Measurements from ENCODE around the gene ERC1. TPM values are rescaled to one million over a fixed set of nuclear protein-coding genes. Genes with fewer than 3 reads are reported as not detected.
"Not testable (repeated sequence)": the region's sequence is repeated elsewhere in the genome, so short reads cannot be mapped to it uniquely, and the experiment has no call there.

Gene ERC1
- total and polyA plus RNA-seq, 5 experiments from 2014 or later = 14.0 to 51.9 (median 22.5) TPM

GRCh38 chr12:1046727-1047126 is 55.7 kb downstream of the ERC1 start:
- no peak overlapping the region for H3K4me3 Mint-ChIP-seq
- ATAC-seq = no peak

GRCh38 chr12:1047898-1048660 is 57.1 kb downstream of the ERC1 start:
- Mint-ChIP-seq H3K27me3 (no peaks in the 10 kb centered on the region), H3K36me3 (peaks cover 0 to 30% (median 2%) of the 10 kb centered on the region in 3 donors), H3K4me1 (peaks cover 12 to 20% (median 16%) of the 10 kb centered on the region in 4 donors), H3K4me3 (peak overlapping the region in 3 of 10 donors; percentile 1 to 10 (median 3)), H3K27ac (peak overlapping the region in 3 of 10 donors; percentile 4 to 43 (median 11)), H3K9me3 (no peaks in the 10 kb centered on the region)
- ATAC-seq (no peak), DNase-seq (no peak)
- POLR2A ChIA-PET = no interaction called here

More at GRCh38 chr12:1046727-1047126, 55.7 kb downstream of the ERC1 start:
- Mint-ChIP-seq H3K27me3 (no peaks in the 10 kb centered on the region), H3K4me1 (peaks cover 12 to 20% (median 16%) of the 10 kb centered on the region in 4 donors), H3K27ac (peak overlapping the region in 1 of 10 donors; percentile 6), H3K9me3 (no peaks in the 10 kb centered on the region), H3K36me3 (peaks cover 0 to 30% (median 7%) of the 10 kb centered on the region in 3 donors)
- POLR2A ChIA-PET = no interaction called here
- no peak for DNase-seq

- H3K36me3 Mint-ChIP-seq = peaks cover 0 to 16% (median 0%) of the 10 kb centered on the region in 3 donors
- H3K4me3 Mint-ChIP-seq = no peak overlapping the region
- POLR2A ChIA-PET = no interaction called here
- H3K27ac Mint-ChIP-seq = no peak overlapping the region
- H3K27me3 Mint-ChIP-seq = no peaks in the 10 kb centered on the region
- H3K4me1 Mint-ChIP-seq = peaks cover 13 to 29% (median 18%) of the 10 kb centered on the region in 4 donors
- no peak for DNase-seq
- no peaks in the 10 kb centered on the region for H3K9me3 Mint-ChIP-seq
- ATAC-seq = no peak
These were observed 59.2 kb downstream of the ERC1 start for GRCh38 chr12:1050059-1050707.

- ATAC-seq, POLR2A ChIA-PET, H3K27ac Mint-ChIP-seq, H3K27me3 Mint-ChIP-seq, H3K9me3 Mint-ChIP-seq, DNase-seq, H3K4me3 Mint-ChIP-seq: not testable (repeated sequence)
- Mint-ChIP-seq H3K36me3 (peaks cover 0 to 15% (median 0%) of the 10 kb centered on the region in 3 donors), H3K4me1 (peaks cover 15 to 27% (median 20%) of the 10 kb centered on the region in 4 donors)
These were observed 60.6 kb downstream of the ERC1 start for GRCh38 chr12:1051672-1052071.

GRCh38 chr12:1053690-1054089 is 62.7 kb downstream of the ERC1 start:
- H3K4me3 Mint-ChIP-seq = no peak overlapping the region
- no peaks in the 10 kb centered on the region for H3K27me3 Mint-ChIP-seq
- H3K4me1 Mint-ChIP-seq = peaks cover 7 to 20% (median 13%) of the 10 kb centered on the region in 4 donors
- POLR2A ChIA-PET = interaction anchor here (0.5 kb wide), 1 partner anchor 14 kb away, joined by 3 read pairs; no protein-coding TSS in a partner anchor
- DNase-seq = no peak
- H3K36me3 Mint-ChIP-seq = peaks cover 8 to 22% (median 10%) of the 10 kb centered on the region in 3 donors
- peaks cover 2 to 10% (median 8%) of the 10 kb centered on the region in 9 donors for H3K9me3 Mint-ChIP-seq
- no peak for ATAC-seq
- peak overlapping the region in 3 of 10 donors; percentile 0 to 23 (median 5) for H3K27ac Mint-ChIP-seq

GRCh38 chr12:1054117-1054870 is 63.3 kb downstream of the ERC1 start:
- Mint-ChIP-seq H3K9me3 (peaks cover 2 to 16% (median 12%) of the 10 kb centered on the region in 9 donors), H3K4me3 (no peak overlapping the region), H3K27ac (peak overlapping the region in 7 of 10 donors; percentile 9 to 80 (median 34)), H3K27me3 (no peaks in the 10 kb centered on the region), H3K36me3 (peaks cover 14 to 24% (median 16%) of the 10 kb centered on the region in 3 donors), H3K4me1 (peaks cover 6 to 18% (median 11%) of the 10 kb centered on the region in 4 donors)
- POLR2A ChIA-PET = no interaction called here
- DNase-seq = no peak
- no peak for ATAC-seq

- POLR2A ChIA-PET = no interaction called here
- Mint-ChIP-seq H3K27ac (peak overlapping the region in 1 of 10 donors; percentile 7), H3K4me3 (no peak overlapping the region), H3K9me3 (peaks cover 2 to 30% (median 22%) of the 10 kb centered on the region in 9 donors), H3K27me3 (no peaks in the 10 kb centered on the region), H3K4me1 (peaks cover 6 to 19% (median 14%) of the 10 kb centered on the region in 4 donors), H3K36me3 (peaks cover 26 to 31% (median 28%) of the 10 kb centered on the region in 3 donors)
- ATAC-seq (no peak), DNase-seq (no peak)
These were observed 65.4 kb downstream of the ERC1 start for GRCh38 chr12:1056390-1056789.

- Mint-ChIP-seq H3K9me3 (peaks cover 2 to 46% (median 36%) of the 10 kb centered on the region in 9 donors), H3K27me3 (no peaks in the 10 kb centered on the region), H3K36me3 (peaks cover 30 to 45% (median 44%) of the 10 kb centered on the region in 3 donors), H3K4me3 (no peak overlapping the region), H3K4me1 (peaks cover 8 to 18% (median 14%) of the 10 kb centered on the region in 4 donors), H3K27ac (no peak overlapping the region)
- no peak for DNase-seq
- POLR2A ChIA-PET = no interaction called here
- ATAC-seq = no peak
These were observed 67.4 kb downstream of the ERC1 start for GRCh38 chr12:1058423-1058822.

- ATAC-seq = no peak
- H3K27me3 Mint-ChIP-seq = no peaks in the 10 kb centered on the region
- H3K36me3 Mint-ChIP-seq = peaks cover 37 to 52% (median 51%) of the 10 kb centered on the region in 3 donors
- peaks cover 8 to 18% (median 14%) of the 10 kb centered on the region in 4 donors for H3K4me1 Mint-ChIP-seq
- H3K9me3 Mint-ChIP-seq = peaks cover 4 to 53% (median 43%) of the 10 kb centered on the region in 9 donors
- no peak overlapping the region for H3K4me3 Mint-ChIP-seq
- no peak for DNase-seq
- no peak overlapping the region for H3K27ac Mint-ChIP-seq
- POLR2A ChIA-PET = no interaction called here
These were observed 68.1 kb downstream of the ERC1 start for GRCh38 chr12:1059162-1059561.

- H3K36me3 Mint-ChIP-seq = peaks cover 28 to 62% (median 59%) of the 10 kb centered on the region in 3 donors
- H3K4me3 Mint-ChIP-seq = no peak overlapping the region
- H3K27me3 Mint-ChIP-seq = no peaks in the 10 kb centered on the region
- H3K9me3 Mint-ChIP-seq = peaks cover 4 to 51% (median 46%) of the 10 kb centered on the region in 9 donors
- POLR2A ChIA-PET = no interaction called here
- no peak for DNase-seq
- peaks cover 0 to 17% (median 6%) of the 10 kb centered on the region in 4 donors for H3K4me1 Mint-ChIP-seq
- H3K27ac Mint-ChIP-seq = peak overlapping the region in 1 of 10 donors; percentile 66
- ATAC-seq = no peak
These were observed 72.8 kb downstream of the ERC1 start for GRCh38 chr12:1063852-1064251.

- peaks cover 23 to 57% (median 54%) of the 10 kb centered on the region in 3 donors for H3K36me3 Mint-ChIP-seq
- no peak for DNase-seq
- peaks cover 0 to 16% (median 5%) of the 10 kb centered on the region in 4 donors for H3K4me1 Mint-ChIP-seq
- H3K9me3 Mint-ChIP-seq = peaks cover 4 to 46% (median 41%) of the 10 kb centered on the region in 9 donors
- no peak overlapping the region for H3K4me3 Mint-ChIP-seq
- POLR2A ChIA-PET = no interaction called here
- H3K27ac Mint-ChIP-seq = no peak overlapping the region
- no peaks in the 10 kb centered on the region for H3K27me3 Mint-ChIP-seq
- no peak for ATAC-seq
These were observed 73.3 kb downstream of the ERC1 start for GRCh38 chr12:1064317-1064716.

- peaks cover 8 to 15% (median 9%) of the 10 kb centered on the region in 4 donors for H3K4me1 Mint-ChIP-seq
- H3K9me3 Mint-ChIP-seq = peaks cover 0 to 40% (median 33%) of the 10 kb centered on the region in 9 donors
- H3K4me3 Mint-ChIP-seq = no peak overlapping the region
- POLR2A ChIA-PET = no interaction called here
- peaks cover 17 to 53% (median 44%) of the 10 kb centered on the region in 3 donors for H3K36me3 Mint-ChIP-seq
- ATAC-seq (no peak), DNase-seq (no peak)
- no peak overlapping the region for H3K27ac Mint-ChIP-seq
- H3K27me3 Mint-ChIP-seq = no peaks in the 10 kb centered on the region
These were observed 74.6 kb downstream of the ERC1 start for GRCh38 chr12:1065629-1066028.
